Left cardiac atrium (tissue), 4 donors: ENCODE data around the gene SMIM44. TPM values are rescaled to one million over a fixed set of nuclear protein-coding genes. Genes with fewer than 3 reads are reported as not detected.
"Not testable (repeated sequence)": the region's sequence is repeated elsewhere in the genome, so short reads cannot be mapped to it uniquely, and the experiment has no call there.

Experiments
- ATAC-seq, 2 donors: fragments of 200-7000 bp; cut with Tn5 transposase; one replicate each; pipeline ENCODE4 v1.9.1; 2020; ENCODE audit warnings: mild to moderate bottlenecking in 2 of 2, moderate library complexity in 2 of 2
- DNase-seq: peaks from one replicate; pipeline ENCODE4 v3.0.0-alpha.2; 2020
- intact Hi-C, 2 donors: fragments of 100-400 bp; cut with DNase I; formaldehyde crosslinking; loops; one replicate each; pipeline versions ENCODE4 v1.14.1 to v1.15.1; 2022 to 2023
- long read RNA-seq: library from polyadenylated mRNA; unstranded; transcript quantifications from one replicate; pipeline ENCODE4 v2.0.0, GENCODE V29; 2021
- total RNA-seq, 2 donors: library from RNA; stranded (reverse); fragmentation: NEBNext Ultra II Directional; extraction: Animal tissue kit (Norgen Biotek cat#: 25700); gene quantifications; one replicate each; pipeline ENCODE4 v1.2.1, GENCODE V29; 2021
- donor health status: DM: no; HTN: yes; CAD: no.
- donor health status: DM: no; HTN: yes; CAD: no; lungs with severe emphysema.
- donor health status: DM: yes; HTN: yes; CAD: no.
- donor health status: Dilated cardiomyopathy.

Gene SMIM44
- total RNA-seq = not detected
- long read RNA-seq = 0 reads

GRCh38 chr19:3483226-3483628, at the start of gene SMIM44:
Gene SMIM44, minus strand, starts transcription at chr19:3483441. Its CDS starts 38 bp downstream, at chr19:3483403.
- ATAC-seq = no peak
- intact Hi-C loops = no loop called here
- no peak for DNase-seq

GRCh38 chr19:3533033-3533432, 49.8 kb upstream of the SMIM44 start:
- DNase-seq = no peak
- intact Hi-C loops = no loop called here
- no peak for ATAC-seq

- ATAC-seq (no peak), DNase-seq (no peak)
- intact Hi-C loops = no loop called here
Measured at GRCh38 chr19:3532154-3532786, 49.0 kb upstream of the SMIM44 start.

- ATAC-seq (no peak), DNase-seq (no peak)
- intact Hi-C loops = no loop called here
Measured at GRCh38 chr19:3531716-3532115, 48.5 kb upstream of the SMIM44 start.

- intact Hi-C loops = no loop called here
- ATAC-seq = no peak
- no peak for DNase-seq
Measured at GRCh38 chr19:3530389-3530788, 47.1 kb upstream of the SMIM44 start.

GRCh38 chr19:3529299-3529698, 46.1 kb upstream of the SMIM44 start:
- ATAC-seq, DNase-seq, intact Hi-C loops: not testable (repeated sequence)

GRCh38 chr19:3528539-3529211, 45.4 kb upstream of the SMIM44 start:
- no peak for ATAC-seq
- intact Hi-C loops = no loop called here

GRCh38 chr19:3528080-3528479, 44.8 kb upstream of the SMIM44 start:
- no peak for DNase-seq

More at GRCh38 chr19:3528539-3529211, 45.4 kb upstream of the SMIM44 start:
- no peak for DNase-seq

GRCh38 chr19:3527238-3527910, 44.1 kb upstream of the SMIM44 start:
- intact Hi-C loops = no loop called here
- DNase-seq (no peak), ATAC-seq (no peak)

More at GRCh38 chr19:3528080-3528479, 44.8 kb upstream of the SMIM44 start:
- intact Hi-C loops = no loop called here
- ATAC-seq = no peak

GRCh38 chr19:3526507-3527237, 43.4 kb upstream of the SMIM44 start:
- no peak for ATAC-seq
- intact Hi-C loops = no loop called here
- no peak for DNase-seq

GRCh38 chr19:3524904-3525451, 41.7 kb upstream of the SMIM44 start:
- DNase-seq (no peak), ATAC-seq (no peak)
- intact Hi-C loops = no loop called here

- intact Hi-C loops = no loop called here
- ATAC-seq (no peak), DNase-seq (no peak)
Measured at GRCh38 chr19:3524078-3524842, 41.0 kb upstream of the SMIM44 start.

GRCh38 chr19:3523361-3524077, 40.3 kb upstream of the SMIM44 start:
- ATAC-seq = no peak
- DNase-seq = no peak
- intact Hi-C loops = no loop called here

GRCh38 chr19:3522421-3523360, 39.5 kb upstream of the SMIM44 start:
- intact Hi-C loops = no loop called here

GRCh38 chr19:3521104-3521445, 37.8 kb upstream of the SMIM44 start:
- ATAC-seq (no peak), DNase-seq (no peak)
- intact Hi-C loops = no loop called here

More at GRCh38 chr19:3522421-3523360, 39.5 kb upstream of the SMIM44 start:
- DNase-seq (no peak), ATAC-seq (no peak)

GRCh38 chr19:3520166-3521103, 37.2 kb upstream of the SMIM44 start:
- intact Hi-C loops = no loop called here
- ATAC-seq (peak in 1 of 2 donors; percentile 12), DNase-seq (no peak)
